HCT116 (cell line): Measurements from ENCODE around the gene RCAN2. TPM values are rescaled to one million over a fixed set of nuclear protein-coding genes. Genes with fewer than 3 reads are reported as not detected.

ENCODE experiments used
- ATAC-seq: fragments of 200-7000 bp; cut with Tn5 transposase; 2 replicates; pipeline ENCODE4 v1.9.1; 2020; ENCODE audit warnings: mild to moderate bottlenecking, moderate library complexity
- BruUV-seq: library from RNA; stranded (reverse); fragments of 400-500 nt; replicated peaks from 2 replicates; lab custom pipeline; 2021; lab: Mats Ljungman, UMichigan
- CTCF ChIA-PET: fragments of 300-600 bp; sonication (Branson Sonifier 250); formaldehyde crosslinking; loops from one replicate; lab custom pipeline; 2021; ENCODE audit warnings: antibody characterized with exemption; lab: Charles Lee
- POLR2A ChIA-PET: fragments of 300-600, 350-600 bp; sonication (Branson Sonifier 250); formaldehyde crosslinking; loops from one replicate; lab custom pipeline; 2021; ENCODE audit warnings: antibody characterized with exemption; lab: Charles Lee
- RAD21 ChIA-PET, 2 experiments: fragments of 300-600 bp; sonication (Branson Sonifier 250); formaldehyde crosslinking; loops; one replicate each; lab custom pipeline; 2023; ENCODE audit warnings: low total read pairs in 2 of 2; ENCODE audit not compliant: uncharacterized antibody in 2 of 2, unreplicated experiment in 2 of 2, low non-redundant PET in 1 of 2; lab: Charles Lee
- DNase-seq: peaks from one replicate; pipeline ENCODE4 v3.0.0-alpha.2; 2010; ENCODE audit warnings: low read depth, low spot score
- H2AFZ ChIP-seq: fragments of 200-600 bp; shearing (Covaris generic), sonication (generic); 2 replicates; pipeline ENCODE4 v1.6.1; 2017; ENCODE audit warnings: low read depth, mixed run types, mixed read lengths, antibody characterized with exemption, low read length; ENCODE audit not compliant: poor library complexity, severe bottlenecking
- H3K27ac ChIP-seq: 2 replicates; pipeline ENCODE4 v1.5.1; 2012; ENCODE audit warnings: low read depth, low read length
- H3K27me3 ChIP-seq: fragments of 200-600 bp; sonication (generic); 2 replicates; pipeline ENCODE4 v1.6.1; 2016; ENCODE audit warnings: mixed run types, low read length, mixed read lengths; ENCODE audit not compliant: insufficient read depth
- H3K36me3 ChIP-seq, 2 experiments: fragments of 200-500 bp in 1 of 2; fragments of 200-600 bp in 1 of 2; sonication (Bioruptor generic) in 1 of 2; sonication (generic) in 1 of 2; 2 replicates each; pipeline versions ENCODE4 v1.5.1 to v1.6.1; 2014 to 2016; ENCODE audit warnings: low read length in 2 of 2, inconsistent platforms in 1 of 2, mixed read lengths in 1 of 2, mixed run types in 1 of 2; ENCODE audit not compliant: insufficient read depth in 2 of 2, control insufficient read depth in 1 of 2
- H3K4me1 ChIP-seq, 2 experiments: fragments of 200-600 bp in 1 of 2; sonication (generic) in 1 of 2; 2 replicates each; pipeline versions ENCODE4 v1.5.1 to v1.6.1; 2012 to 2017; ENCODE audit warnings: low read length in 2 of 2, inconsistent platforms in 1 of 2, mild to moderate bottlenecking in 1 of 2, mixed read lengths in 1 of 2, mixed run types in 1 of 2, moderate library complexity in 1 of 2; ENCODE audit not compliant: insufficient read depth in 2 of 2, control insufficient read depth in 1 of 2
- H3K4me2 ChIP-seq: fragments of 200-600 bp; sonication (generic); 2 replicates; pipeline ENCODE4 v1.6.1; 2017; ENCODE audit warnings: mixed run types, low read length, mixed read lengths
- H3K4me3 ChIP-seq, 2 experiments: fragments of 200-600 bp in 1 of 2; sonication (generic) in 1 of 2; replicated peaks in 1 of 2; 2 replicates each; pipeline ENCODE4 v1.5.1; 2011 to 2016; ENCODE audit warnings: low read length in 2 of 2, control low read depth in 1 of 2, low read depth in 1 of 2, mild to moderate bottlenecking in 1 of 2, mixed read lengths in 1 of 2, mixed run types in 1 of 2
- H3K79me2 ChIP-seq: fragments of 200-600 bp; sonication (generic); 2 replicates; pipeline ENCODE4 v1.6.1; 2017; ENCODE audit warnings: mild to moderate bottlenecking, mixed run types, low read length, moderate library complexity, mixed read lengths; ENCODE audit not compliant: insufficient read depth
- H3K9ac ChIP-seq: fragments of 200-600 bp; sonication (generic); 2 replicates; pipeline ENCODE4 v1.6.1; 2016; ENCODE audit warnings: low read length, mixed read lengths
- H3K9me2 ChIP-seq: fragments of 200-600 bp; sonication (generic), shearing (Covaris generic); 2 replicates; pipeline ENCODE4 v1.6.1; 2017; ENCODE audit warnings: mixed run types, mild to moderate bottlenecking, moderate library complexity; ENCODE audit not compliant: insufficient read depth
- H3K9me3 ChIP-seq, 2 experiments: fragments of 200-500 bp in 1 of 2; fragments of 200-600 bp in 1 of 2; sonication (Bioruptor generic) in 1 of 2; sonication (generic) in 1 of 2; 2 replicates each; pipeline ENCODE4 v1.6.1; 2014 to 2017; ENCODE audit warnings: low read length in 2 of 2, mixed read lengths in 2 of 2, inconsistent platforms in 1 of 2, low read depth in 1 of 2, mild to moderate bottlenecking in 1 of 2, mixed run types in 1 of 2, moderate library complexity in 1 of 2; ENCODE audit not compliant: control insufficient read depth in 1 of 2, insufficient read depth in 1 of 2
- H4K20me1 ChIP-seq: fragments of 200-600 bp; sonication (generic), shearing (Covaris generic); 2 replicates; pipeline ENCODE4 v1.6.1; 2017; ENCODE audit warnings: mixed run types, mild to moderate bottlenecking, moderate library complexity; ENCODE audit not compliant: insufficient read depth
- CBX3 ChIP-seq: IDR thresholded peaks from 2 replicates; pipeline ENCODE4 v1.6.1; 2012; ENCODE audit warnings: low read depth
- CEBPB ChIP-seq: IDR thresholded peaks from 2 replicates; pipeline ENCODE4 v1.6.1; 2012; ENCODE audit warnings: low read depth
- CTCF ChIP-seq, 3 experiments: fragments of 200-600 bp in 1 of 3; sonication (generic) in 1 of 3; IDR thresholded peaks in 2 of 3; conservative IDR thresholded peaks in 1 of 3; 2 replicates each; pipeline ENCODE4 v1.5.1; 2012 to 2017; ENCODE audit warnings: low read depth in 2 of 3, low read length in 2 of 3, antibody characterized with exemption in 1 of 3, borderline replicate concordance in 1 of 3, control low read depth in 1 of 3, mild to moderate bottlenecking in 1 of 3, mixed read lengths in 1 of 3, mixed run types in 1 of 3, moderate library complexity in 1 of 3; ENCODE audit not compliant: insufficient read depth in 1 of 3
- EGR1 ChIP-seq: IDR thresholded peaks from 2 replicates; pipeline ENCODE4 v1.6.1; 2012; ENCODE audit warnings: low read depth
- EZH2 ChIP-seq: fragments of 200-600 bp; sonication (generic); IDR thresholded peaks from 2 replicates; pipeline ENCODE4 v1.6.1; 2017; ENCODE audit warnings: antibody characterized with exemption, mixed run types
- EZH2phosphoT487 ChIP-seq: fragments of 200-600 bp; IDR thresholded peaks from 2 replicates; pipeline ENCODE4 v1.6.1; 2018; ENCODE audit warnings: antibody characterized with exemption, borderline replicate concordance
- JUND ChIP-seq: IDR thresholded peaks from 2 replicates; pipeline ENCODE4 v1.6.1; 2012
- MAX ChIP-seq: IDR thresholded peaks from 2 replicates; pipeline ENCODE4 v1.6.1; 2012
- POLR2A ChIP-seq: IDR thresholded peaks from 2 replicates; pipeline ENCODE4 v1.7.0; 2011; ENCODE audit warnings: borderline replicate concordance; ENCODE audit not compliant: insufficient read depth, insufficient read length; ENCODE audit errors: extremely low read depth
- POLR2AphosphoS5 ChIP-seq: IDR thresholded peaks from 2 replicates; pipeline ENCODE4 v1.6.1; 2011; ENCODE audit warnings: mild to moderate bottlenecking, low read depth, low read length, moderate library complexity
- RAD21 ChIP-seq: IDR thresholded peaks from 2 replicates; pipeline ENCODE4 v1.6.1; 2012; ENCODE audit warnings: low read depth, mild to moderate bottlenecking
- SP1 ChIP-seq: IDR thresholded peaks from 2 replicates; pipeline ENCODE4 v1.6.1; 2012; ENCODE audit warnings: low read depth
- SRF ChIP-seq: IDR thresholded peaks from 2 replicates; pipeline ENCODE4 v1.6.1; 2012; ENCODE audit warnings: low read depth
- YY1 ChIP-seq: IDR thresholded peaks from 2 replicates; pipeline ENCODE4 v1.6.1; 2011; ENCODE audit warnings: low read length, low read depth, moderate library complexity, mild to moderate bottlenecking; ENCODE audit not compliant: insufficient replicate concordance; ENCODE audit errors: extremely low read depth
- ZBTB33 ChIP-seq: IDR thresholded peaks from 2 replicates; pipeline ENCODE4 v1.6.1; 2011; ENCODE audit warnings: mild to moderate bottlenecking, low read length, moderate library complexity; ENCODE audit not compliant: insufficient replicate concordance; ENCODE audit errors: extremely low read depth
- ZFX ChIP-seq: fragments of 450-650 bp; IDR thresholded peaks from 2 replicates; pipeline ENCODE4 v1.6.1; 2017
- intact Hi-C: fragments of 100-400 bp; cut with micrococcal nuclease; formaldehyde crosslinking; loops from 2 replicates; pipeline ENCODE4 v1.10.0; 2022
- total RNA-seq: library from RNA; stranded (reverse); gene quantifications from one replicate; pipeline ENCODE4 v1.2.1, GENCODE V29; 2021; ENCODE audit not compliant: unreplicated experiment

The RCAN2 gene
- total RNA-seq, 1 experiment from 2014 or later: 0.57 TPM

GRCh38 chr6:46248143-46248542 is 243.1 kb downstream of the RCAN2 start:
- H3K79me2 ChIP-seq: no peaks in the 10 kb centered on the region
- TF ChIP-seq YY1 (no peak), ZFX (no peak), EZH2 (no peak), CBX3 (no peak), ZBTB33 (no peak), EGR1 (no peak), EZH2phosphoT487 (no peak), JUND (no peak), SP1 (no peak)
- TF ChIP-seq, all 23 proteins: peak for 0
- Histone ChIP-seq H3K9me3 (no peaks in the 10 kb centered on the region), H3K27ac (no peak overlapping the region), H3K4me3 (no peak overlapping the region), H3K36me3 (no peaks in the 10 kb centered on the region), H3K9ac (no peak overlapping the region), H2AFZ (no peak overlapping the region), H3K4me1 (no peaks in the 10 kb centered on the region), H3K4me2 (no peak overlapping the region), H4K20me1 (no peaks in the 10 kb centered on the region), H3K27me3 (no peaks in the 10 kb centered on the region), H3K9me2 (no peaks in the 10 kb centered on the region)
- no peak for ATAC-seq
- DNase-seq: no peak
- RAD21 ChIA-PET: no interaction called here
- CTCF ChIA-PET: no interaction called here
- POLR2A ChIA-PET: no interaction called here
- intact Hi-C loops: no loop called here
- BruUV-seq: no TSS peak

GRCh38 chr6:46246727-46247126 is 244.5 kb downstream of the RCAN2 start:
- H4K20me1 ChIP-seq: no peaks in the 10 kb centered on the region
- H3K4me1 ChIP-seq: no peaks in the 10 kb centered on the region
- no peaks in the 10 kb centered on the region for H3K79me2 ChIP-seq
- DNase-seq: no peak
- no peak for ATAC-seq
- no peaks in the 10 kb centered on the region for H3K27me3 ChIP-seq
- RAD21 ChIA-PET: no interaction called here
- no peak overlapping the region for H3K9ac ChIP-seq
- POLR2A ChIA-PET: no interaction called here
- no TSS peak for BruUV-seq
- H3K4me3 ChIP-seq: no peak overlapping the region
- H3K36me3 ChIP-seq: no peaks in the 10 kb centered on the region
- CTCF ChIA-PET: no interaction called here
- intact Hi-C loops: no loop called here
- no peak overlapping the region for H2AFZ ChIP-seq
- no peak overlapping the region for H3K27ac ChIP-seq
- no peaks in the 10 kb centered on the region for H3K9me2 ChIP-seq
- TF ChIP-seq CTCF (IDR thresholded peaks at IDR 0.05 in 2 of 3, conservative IDR thresholded peaks at IDR 0.05 in 1 of 3; ENCODE audit: borderline replicate concordance in 1 of 3, insufficient read depth in 1 of 3, low read depth in 2 of 3, low read length in 2 of 3) (no peak), CEBPB (no peak), ZBTB33 (no peak), SRF (no peak), POLR2AphosphoS5 (no peak), MAX (no peak), RAD21 (no peak), POLR2A (no peak)
- H3K9me3 ChIP-seq: no peaks in the 10 kb centered on the region
- H3K4me2 ChIP-seq: no peak overlapping the region
